K562 (cell line): ENCODE data around the gene JUNB. TPM values are rescaled to one million over a fixed set of nuclear protein-coding genes. Genes with fewer than 3 reads are reported as not detected.
A peak's percentile ranks its signal among the peaks of the same experiment; 100 is the strongest.

Experiments
- FOS ChIP-seq: IDR thresholded peaks from 3 replicates; pipeline ENCODE4 v1.6.1; 2011; ENCODE audit not compliant: insufficient read length; ENCODE audit errors: extremely low read depth
- HDAC1 ChIP-seq, 2 experiments: fragments of 450-650 bp; IDR thresholded peaks; 2 replicates each; pipeline ENCODE4 v1.6.1; 2016 to 2017; ENCODE audit warnings: inconsistent platforms in 1 of 2, mild to moderate bottlenecking in 1 of 2, moderate library complexity in 1 of 2
- SAP30 ChIP-seq: fragments of 200-600 bp; sonication (generic); IDR thresholded peaks from 2 replicates; pipeline ENCODE4 v1.6.1; 2012; ENCODE audit warnings: borderline replicate concordance, low read depth, mild to moderate bottlenecking, moderate library complexity, low read length, control low read depth, inconsistent platforms; ENCODE audit not compliant: insufficient read depth, poor library complexity, severe bottlenecking
- SREBF1 ChIP-seq: fragments of 150-350 bp; IDR thresholded peaks from 2 replicates; pipeline ENCODE4 v1.6.1; 2014; ENCODE audit warnings: antibody characterized with exemption, low read depth, low read length, borderline replicate concordance
- ZBTB7A ChIP-seq: IDR thresholded peaks from 2 replicates; pipeline ENCODE4 v1.6.1; 2011; ENCODE audit warnings: low read depth, mild to moderate bottlenecking, low read length, moderate library complexity, borderline replicate concordance; ENCODE audit not compliant: control insufficient read depth
- ZNF134 ChIP-seq: fragments of 250-450 bp; sonication (Bioruptor Pico); conservative IDR thresholded peaks from 2 replicates; pipeline ENCODE4 v1.4.0; 2020
- polyA plus RNA-seq, 8 experiments: library from polyadenylated mRNA; depleted of rRNA in 4 of 8; stranded (reverse) in 5 of 8; unstranded in 3 of 8; fragments of >200 nt; fragmentation: Nextera tagmentation in 2 of 8; fragmentation: Illumina TruSeq in 1 of 8; extraction: Ambion mirVana in 2 of 8; extraction: Trizol in 1 of 8; gene quantifications; 2 replicates each; pipeline versions ENCODE4 v1.2.1 to v1.2.3, GENCODE V29; 2011 to 2014; ENCODE audit warnings: inconsistent platforms in 1 of 8, missing spikeins in 1 of 8
- total RNA-seq, 7 experiments: library from RNA; depleted of rRNA in 6 of 7; stranded (reverse); fragments of >200 nt in 6 of 7; fragmentation: Illumina TruSeq in 2 of 7; extraction: Trizol in 2 of 7; gene quantifications; 2 replicates each; pipeline versions ENCODE4 v1.2.1 to v1.2.3, GENCODE V29; 2011 to 2021; ENCODE audit warnings: low replicate concordance in 1 of 7
- TF ChIP-seq, protein P1 (sequence below), 2 experiments: fragments of 450-650 bp; conservative IDR thresholded peaks; 2 replicates each; pipeline ENCODE4 v1.6.1; 2017; ENCODE audit warnings: mild to moderate bottlenecking in 2 of 2, moderate library complexity in 2 of 2
- TF ChIP-seq, protein P2 (sequence below), 2 experiments: fragments of 450-650 bp in 1 of 2; sonication (generic) in 1 of 2; formaldehyde crosslinking in 1 of 2; IDR thresholded peaks in 1 of 2; conservative IDR thresholded peaks in 1 of 2; 2 replicates each; pipeline versions ENCODE4 v1.6.1 to v1.8.1; 2016 to 2023; ENCODE audit warnings: mild to moderate bottlenecking in 2 of 2, moderate library complexity in 2 of 2, inconsistent platforms in 1 of 2, missing genetic modification reagents in 1 of 2

JUNB gene
- total and polyA plus RNA-seq, 9 of the 15 experiments (the other 6 are each of a cell fraction or from before 2014, with no cell fraction given): 0.23 to 88.1 (median 13.1) TPM

DNA sequence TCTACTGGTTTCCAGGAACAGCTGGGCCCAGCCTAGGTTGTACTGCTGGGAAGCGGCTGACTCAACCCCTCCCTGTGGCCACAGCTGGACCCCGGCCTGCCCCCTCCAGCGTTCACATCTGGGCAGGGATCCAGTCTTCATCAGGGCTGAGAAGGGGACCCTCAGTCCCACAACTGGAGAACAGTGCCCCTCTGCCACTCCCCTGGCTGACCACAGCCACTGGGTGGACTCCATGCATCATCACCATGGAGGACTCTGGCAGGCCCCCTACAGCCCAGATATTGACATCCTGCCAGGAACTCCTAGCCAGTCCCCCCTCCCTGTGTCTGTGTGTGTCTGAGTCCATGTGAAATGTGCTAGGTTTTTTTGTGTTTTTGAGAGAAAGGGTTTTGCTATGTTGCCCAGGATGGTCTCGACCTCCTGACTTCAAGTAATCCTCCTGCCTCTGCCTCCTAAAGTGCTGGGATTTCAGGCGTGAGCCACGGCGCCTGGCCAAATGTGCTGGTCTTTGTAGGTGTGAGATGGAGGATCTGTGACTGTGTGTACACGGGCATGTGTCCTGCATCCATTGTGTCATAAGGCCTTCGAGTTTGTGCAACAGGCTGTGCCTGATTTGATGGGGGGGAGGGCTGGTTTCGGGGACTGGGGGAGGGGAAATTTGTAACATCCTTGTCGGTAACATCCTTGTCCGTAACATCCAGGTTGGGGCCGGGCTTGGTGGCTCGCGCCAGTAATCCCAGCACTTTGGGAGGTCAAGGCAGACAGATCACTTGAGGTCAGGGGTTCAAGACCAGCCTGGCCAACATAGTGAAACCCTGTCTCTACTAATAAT is 11.9 kb upstream of the JUNB start (continued):
- TF ChIP-seq HDAC1 (IDR thresholded peaks at IDR 0.05) (0 out of 4 replicates have a peak, but pooled peaks of 1 of the 2 experiments have one; percentile 14), SAP30 (peak; percentile 28), ZBTB7A (peak; percentile 12), FOS (no peak), ZNF134 (CRISPR knock-in tag) (no peak), SREBF1 (no peak)
- TF ChIP-seq, protein P1, sequence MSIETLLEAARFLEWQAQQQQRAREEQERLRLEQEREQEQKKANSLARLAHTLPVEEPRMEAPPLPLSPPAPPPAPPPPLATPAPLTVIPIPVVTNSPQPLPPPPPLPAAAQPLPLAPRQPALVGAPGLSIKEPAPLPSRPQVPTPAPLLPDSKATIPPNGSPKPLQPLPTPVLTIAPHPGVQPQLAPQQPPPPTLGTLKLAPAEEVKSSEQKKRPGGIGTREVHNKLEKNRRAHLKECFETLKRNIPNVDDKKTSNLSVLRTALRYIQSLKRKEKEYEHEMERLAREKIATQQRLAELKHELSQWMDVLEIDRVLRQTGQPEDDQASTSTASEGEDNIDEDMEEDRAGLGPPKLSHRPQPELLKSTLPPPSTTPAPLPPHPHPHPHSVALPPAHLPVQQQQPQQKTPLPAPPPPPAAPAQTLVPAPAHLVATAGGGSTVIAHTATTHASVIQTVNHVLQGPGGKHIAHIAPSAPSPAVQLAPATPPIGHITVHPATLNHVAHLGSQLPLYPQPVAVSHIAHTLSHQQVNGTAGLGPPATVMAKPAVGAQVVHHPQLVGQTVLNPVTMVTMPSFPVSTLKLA (conservative IDR thresholded peaks at IDR 0.05): 0 out of 4 replicates have a peak, but pooled peaks of 1 of the 2 experiments have one; percentile 7
- TF ChIP-seq, protein P2, sequence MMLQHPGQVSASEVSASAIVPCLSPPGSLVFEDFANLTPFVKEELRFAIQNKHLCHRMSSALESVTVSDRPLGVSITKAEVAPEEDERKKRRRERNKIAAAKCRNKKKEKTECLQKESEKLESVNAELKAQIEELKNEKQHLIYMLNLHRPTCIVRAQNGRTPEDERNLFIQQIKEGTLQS (IDR thresholded peaks at IDR 0.05): peak; percentile 25
- TF ChIP-seq, protein P2 (CRISPR knock-in tag; conservative IDR thresholded peaks at IDR 0.05): no peak
